Measurements from ENCODE around the gene CDS2.

CDS2 gene

GRCh38 chr20:5234978-5235377, 108.2 kb downstream of the CDS2 start:
- no peaks in the 10 kb centered on the region for H3K27me3 ChIP-seq (ENCODE audit: control insufficient read depth, insufficient read depth, low read length)
- no peaks in the 10 kb centered on the region for H3K4me1 ChIP-seq (ENCODE audit: control insufficient read depth, insufficient read depth, low read length)

More at GRCh38 chr20:5234978-5235377, 108.2 kb downstream of the CDS2 start:
- no peaks in the 10 kb centered on the region for H3K36me3 ChIP-seq (ENCODE audit: control insufficient read depth, insufficient read depth, low read length)
- H3K9ac ChIP-seq (ENCODE audit: low read length) = no peak overlapping the region
- no peak overlapping the region for H3K4me3 ChIP-seq (ENCODE audit: low read length)
- no peaks in the 10 kb centered on the region for H3K9me3 ChIP-seq (ENCODE audit: control insufficient read depth, low read length)

Measured in mucosa of stomach (tissue), 1 donor.